HepG2 (cell line): ENCODE measurements around the gene LRRC73. TPM values are rescaled to one million over a fixed set of nuclear protein-coding genes. Genes with fewer than 3 reads are reported as not detected.
A peak's percentile ranks its signal among the peaks of the same experiment; 100 is the strongest.

Experiments
- BCL6 ChIP-seq: IDR thresholded peaks from 2 replicates; pipeline ENCODE4 v1.6.1; 2016; ENCODE audit warnings: missing genetic modification reagents, missing compliant biosample characterization
- CC2D1A ChIP-seq: sonication (generic); formaldehyde crosslinking; IDR thresholded peaks from 2 replicates; pipeline ENCODE4 v1.8.1; 2023; ENCODE audit warnings: mild to moderate bottlenecking, missing genetic modification reagents
- GATA4 ChIP-seq: sonication (generic); IDR thresholded peaks from 2 replicates; pipeline ENCODE4 v1.6.1; 2016; ENCODE audit warnings: antibody characterized with exemption, low read depth, borderline replicate concordance
- GTF2F1 ChIP-seq: fragments of 150-350 bp; IDR thresholded peaks from 2 replicates; pipeline ENCODE4 v1.6.1; 2014; ENCODE audit warnings: low read length
- HCFC1 ChIP-seq: fragments of 150-350 bp; IDR thresholded peaks from 2 replicates; pipeline ENCODE4 v1.6.1; 2014; ENCODE audit warnings: low read depth, low read length
- HNRNPLL ChIP-seq: fragments of 200-400 bp; formaldehyde crosslinking; IDR thresholded peaks from 2 replicates; pipeline ENCODE4 v1.6.1; 2017; ENCODE audit warnings: mild to moderate bottlenecking, low read depth, low read length; ENCODE audit not compliant: poor library complexity, severe bottlenecking
- IRF9 ChIP-seq: sonication (generic); formaldehyde crosslinking; IDR thresholded peaks from 2 replicates; pipeline ENCODE4 v1.8.0; 2022; ENCODE audit warnings: missing genetic modification reagents, mild to moderate bottlenecking, borderline replicate concordance
- NONO ChIP-seq, 2 experiments: fragments of 450-650 bp in 1 of 2; sonication (generic) in 1 of 2; formaldehyde crosslinking in 1 of 2; IDR thresholded peaks in 1 of 2; conservative IDR thresholded peaks in 1 of 2; 2 replicates each; pipeline versions ENCODE4 v1.6.1 to v1.8.0; 2017 to 2022; ENCODE audit warnings: mild to moderate bottlenecking in 1 of 2, missing genetic modification reagents in 1 of 2, moderate library complexity in 1 of 2
- NR3C1 ChIP-seq: sonication (generic); formaldehyde crosslinking; IDR thresholded peaks from 2 replicates; pipeline ENCODE4 v1.4.0; 2020; ENCODE audit warnings: missing genetic modification reagents
- PAWR ChIP-seq: sonication (generic); formaldehyde crosslinking; IDR thresholded peaks from 2 replicates; pipeline ENCODE4 v1.4.0; 2020; ENCODE audit warnings: missing genetic modification reagents, mild to moderate bottlenecking, borderline replicate concordance
- RFX5 ChIP-seq: IDR thresholded peaks from 2 replicates; pipeline ENCODE4 v1.6.1; 2011; ENCODE audit warnings: low read depth, low read length, improper control_type of control experiment
- SETDB1 ChIP-seq: sonication (generic); formaldehyde crosslinking; IDR thresholded peaks from 2 replicates; pipeline ENCODE4 v1.5.1; 2020; ENCODE audit warnings: missing genetic modification reagents, mild to moderate bottlenecking, borderline replicate concordance
- THAP9 ChIP-seq: sonication (generic); formaldehyde crosslinking; IDR thresholded peaks from 2 replicates; pipeline ENCODE4; 2020; ENCODE audit warnings: missing genetic modification reagents, mild to moderate bottlenecking, borderline replicate concordance
- ZFP82 ChIP-seq: sonication (generic); formaldehyde crosslinking; IDR thresholded peaks from 2 replicates; pipeline ENCODE4 v1.5.1; 2020; ENCODE audit warnings: mild to moderate bottlenecking, missing genetic modification reagents, borderline replicate concordance
- ZFY ChIP-seq: sonication (generic); formaldehyde crosslinking; IDR thresholded peaks from 2 replicates; pipeline ENCODE4 v1.4.0; 2020; ENCODE audit warnings: missing genetic modification reagents
- ZNF12 ChIP-seq: sonication (generic); formaldehyde crosslinking; IDR thresholded peaks from 2 replicates; pipeline ENCODE4 v1.5.0; 2020; ENCODE audit warnings: missing genetic modification reagents
- ZNF614 ChIP-seq: IDR thresholded peaks from 2 replicates; pipeline ENCODE4 v1.6.1; 2018; ENCODE audit warnings: missing biosample characterization, missing genetic modification reagents, inconsistent platforms, borderline replicate concordance
- ZNF616 ChIP-seq: sonication (generic); formaldehyde crosslinking; IDR thresholded peaks from 2 replicates; pipeline ENCODE4 v1.5.0; 2020; ENCODE audit warnings: low read depth, mild to moderate bottlenecking, missing genetic modification reagents
- ZNF672 ChIP-seq: sonication (generic); formaldehyde crosslinking; IDR thresholded peaks from 2 replicates; pipeline ENCODE4 v1.8.1; 2022; ENCODE audit warnings: missing genetic modification reagents
- ZNF83 ChIP-seq: sonication (generic); formaldehyde crosslinking; IDR thresholded peaks from 2 replicates; pipeline ENCODE4 v1.4.0; 2020; ENCODE audit warnings: missing genetic modification reagents, mild to moderate bottlenecking, borderline replicate concordance
- polyA plus RNA-seq, 8 experiments: library from polyadenylated mRNA; depleted of rRNA in 3 of 8; stranded (reverse) in 7 of 8; unstranded in 1 of 8; fragments of >200 nt; fragmentation: Illumina TruSeq in 4 of 8; extraction: Trizol in 4 of 8; gene quantifications; 2 replicates each; pipeline versions ENCODE4 v1.2.1 to v1.2.3, GENCODE V29; 2011 to 2016; ENCODE audit warnings: low read depth in 4 of 8, missing spikeins in 1 of 8, mixed read lengths in 1 of 8; ENCODE audit not compliant: insufficient read depth in 1 of 8
- total RNA-seq, 5 experiments: library from RNA; depleted of rRNA; stranded (reverse); fragments of >200 nt; fragmentation: Illumina TruSeq; extraction: Trizol; gene quantifications; 2 replicates each; pipeline ENCODE4 v1.2.3, GENCODE V29; 2016; ENCODE audit warnings: low read depth in 1 of 5
- TF ChIP-seq, protein P1 (sequence below): sonication (generic); formaldehyde crosslinking; IDR thresholded peaks from 2 replicates; pipeline ENCODE4 v1.5.0; 2020; ENCODE audit warnings: mild to moderate bottlenecking, missing genetic modification reagents, borderline replicate concordance

LRRC73 gene
- total and polyA plus RNA-seq, 2 of the 13 experiments (the other 11 are each of a cell fraction or from before 2014, with no cell fraction given): 0.11 to 0.12 TPM

- TF ChIP-seq ZFY (CRISPR knock-in tag): peak; percentile 80
- TF ChIP-seq BCL6 (CRISPR knock-in tag): peak; percentile 52; the same call in 1 of the 2 replicates
- peak; percentile 54; the same call in 1 of the 2 replicates for TF ChIP-seq THAP9 (CRISPR knock-in tag)
- TF ChIP-seq ZNF83: no peak
- peak; percentile 28; the same call in 1 of the 2 replicates for TF ChIP-seq ZNF616
- TF ChIP-seq SETDB1 (CRISPR knock-in tag): no peak
- no peak for TF ChIP-seq CC2D1A (CRISPR knock-in tag)
- no peak for TF ChIP-seq NONO (IDR thresholded peaks at IDR 0.05)
- peak; percentile 92 for TF ChIP-seq NONO (CRISPR knock-in tag; conservative IDR thresholded peaks at IDR 0.05)
- TF ChIP-seq RFX5: no peak
- TF ChIP-seq HNRNPLL: peak; percentile 81
- TF ChIP-seq ZNF614 (CRISPR knock-in tag): peak; percentile 69; the same call in 1 of the 2 replicates
- TF ChIP-seq HCFC1: peak; percentile 16; the same call in 1 of the 2 replicates
- TF ChIP-seq ZFP82 (CRISPR knock-in tag): peak; percentile 66; the same call in 1 of the 2 replicates
- 0 out of 2 replicates have a peak, but pooled peaks have one; percentile 64 for TF ChIP-seq ZNF672
- no peak for TF ChIP-seq GATA4
- TF ChIP-seq GTF2F1: no peak
- TF ChIP-seq ZNF12 (CRISPR knock-in tag): peak; percentile 42; the same call in 1 of the 2 replicates
- TF ChIP-seq NR3C1 (CRISPR knock-in tag): no peak
- TF ChIP-seq, protein P1, sequence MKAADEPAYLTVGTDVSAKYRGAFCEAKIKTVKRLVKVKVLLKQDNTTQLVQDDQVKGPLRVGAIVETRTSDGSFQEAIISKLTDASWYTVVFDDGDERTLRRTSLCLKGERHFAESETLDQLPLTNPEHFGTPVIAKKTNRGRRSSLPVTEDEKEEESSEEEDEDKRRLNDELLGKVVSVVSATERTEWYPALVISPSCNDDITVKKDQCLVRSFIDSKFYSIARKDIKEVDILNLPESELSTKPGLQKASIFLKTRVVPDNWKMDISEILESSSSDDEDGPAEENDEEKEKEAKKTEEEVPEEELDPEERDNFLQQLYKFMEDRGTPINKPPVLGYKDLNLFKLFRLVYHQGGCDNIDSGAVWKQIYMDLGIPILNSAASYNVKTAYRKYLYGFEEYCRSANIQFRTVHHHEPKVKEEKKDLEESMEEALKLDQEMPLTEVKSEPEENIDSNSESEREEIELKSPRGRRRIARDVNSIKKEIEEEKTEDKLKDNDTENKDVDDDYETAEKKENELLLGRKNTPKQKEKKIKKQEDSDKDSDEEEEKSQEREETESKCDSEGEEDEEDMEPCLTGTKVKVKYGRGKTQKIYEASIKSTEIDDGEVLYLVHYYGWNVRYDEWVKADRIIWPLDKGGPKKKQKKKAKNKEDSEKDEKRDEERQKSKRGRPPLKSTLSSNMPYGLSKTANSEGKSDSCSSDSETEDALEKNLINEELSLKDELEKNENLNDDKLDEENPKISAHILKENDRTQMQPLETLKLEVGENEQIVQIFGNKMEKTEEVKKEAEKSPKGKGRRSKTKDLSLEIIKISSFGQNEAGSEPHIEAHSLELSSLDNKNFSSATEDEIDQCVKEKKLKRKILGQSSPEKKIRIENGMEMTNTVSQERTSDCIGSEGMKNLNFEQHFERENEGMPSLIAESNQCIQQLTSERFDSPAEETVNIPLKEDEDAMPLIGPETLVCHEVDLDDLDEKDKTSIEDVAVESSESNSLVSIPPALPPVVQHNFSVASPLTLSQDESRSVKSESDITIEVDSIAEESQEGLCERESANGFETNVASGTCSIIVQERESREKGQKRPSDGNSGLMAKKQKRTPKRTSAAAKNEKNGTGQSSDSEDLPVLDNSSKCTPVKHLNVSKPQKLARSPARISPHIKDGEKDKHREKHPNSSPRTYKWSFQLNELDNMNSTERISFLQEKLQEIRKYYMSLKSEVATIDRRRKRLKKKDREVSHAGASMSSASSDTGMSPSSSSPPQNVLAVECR (CRISPR knock-in tag): peak; percentile 88
- TF ChIP-seq IRF9 (CRISPR knock-in tag): 0 out of 2 replicates have a peak, but pooled peaks have one; percentile 4
- 0 out of 2 replicates have a peak, but pooled peaks have one; percentile 67 for TF ChIP-seq PAWR (CRISPR knock-in tag)
These were observed 32.7 kb downstream of the LRRC73 start, which contains the start of gene TJAP1 (continued) for GRCh38 chr6:43477235-43478007.
